GM23248 (cell line): Measurements from ENCODE around the gene LRRC2.

ENCODE experiments used
- EZH2 ChIP-seq: fragments of 200-600 bp; sonication (generic); IDR thresholded peaks from 2 replicates; pipeline ENCODE4 v1.6.1; 2018; ENCODE audit warnings: antibody characterized with exemption, mild to moderate bottlenecking; ENCODE audit not compliant: insufficient read depth, poor library complexity, severe bottlenecking
- EZH2phosphoT487 ChIP-seq: fragments of 200-600 bp; sonication (generic); IDR thresholded peaks from 2 replicates; pipeline ENCODE4 v1.6.1; 2018; ENCODE audit warnings: antibody characterized with exemption, moderate library complexity, mild to moderate bottlenecking, low read depth; ENCODE audit not compliant: insufficient read depth

- TF ChIP-seq EZH2 (no peak), EZH2phosphoT487 (no peak)
Measured at GRCh38 chr3:46615050-46615775, 49.1 kb upstream of the LRRC2 start.
